GM19193 (cell line): Measurements from ENCODE around the gene CYSRT1.
A peak's percentile ranks its signal among the peaks of the same experiment; 100 is the strongest.

Source experiments
- POLR2A ChIP-seq: IDR thresholded peaks from 4 replicates; pipeline ENCODE4 v1.6.1; 2011; ENCODE audit not compliant: insufficient read depth, insufficient read length; ENCODE audit errors: extremely low read depth

CYSRT1 gene

DNA sequence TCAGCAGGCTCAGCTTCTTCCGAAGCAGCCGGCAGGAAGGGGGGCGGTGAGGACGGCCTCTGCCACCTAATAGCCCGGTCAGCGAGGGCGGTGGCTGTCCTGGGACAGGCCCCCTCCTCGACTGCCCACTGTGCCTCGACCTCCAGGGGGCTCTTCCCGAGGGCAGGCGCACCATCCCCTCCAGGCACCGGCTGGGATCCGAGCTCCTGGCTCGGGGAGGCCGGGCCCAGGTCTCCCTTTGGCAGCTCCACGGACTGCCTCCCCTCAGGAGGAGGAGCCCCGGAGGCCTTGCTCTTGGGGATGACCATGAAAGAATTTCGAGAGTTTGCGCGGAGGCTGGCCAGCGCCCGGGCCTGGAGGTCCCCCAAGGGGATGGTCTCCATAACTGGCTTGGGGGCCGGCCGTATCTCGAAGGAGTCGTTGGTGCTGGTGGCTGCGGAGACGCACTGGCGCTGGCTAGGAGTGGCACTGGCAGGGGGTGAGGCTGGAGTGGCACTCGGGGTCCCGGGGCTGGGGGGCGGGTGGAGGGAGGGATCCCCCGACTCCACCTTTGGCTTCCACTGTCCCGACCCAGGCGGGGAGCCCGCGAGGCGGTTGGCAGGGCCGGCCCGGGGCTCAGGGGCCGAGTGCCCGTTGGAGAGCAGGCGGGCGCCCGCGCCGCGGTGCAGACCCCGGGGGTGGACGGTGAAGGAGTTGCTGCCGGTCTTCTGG, 25.4 kb upstream of the CYSRT1 start:
- TF ChIP-seq POLR2A, result no peak

DNA sequence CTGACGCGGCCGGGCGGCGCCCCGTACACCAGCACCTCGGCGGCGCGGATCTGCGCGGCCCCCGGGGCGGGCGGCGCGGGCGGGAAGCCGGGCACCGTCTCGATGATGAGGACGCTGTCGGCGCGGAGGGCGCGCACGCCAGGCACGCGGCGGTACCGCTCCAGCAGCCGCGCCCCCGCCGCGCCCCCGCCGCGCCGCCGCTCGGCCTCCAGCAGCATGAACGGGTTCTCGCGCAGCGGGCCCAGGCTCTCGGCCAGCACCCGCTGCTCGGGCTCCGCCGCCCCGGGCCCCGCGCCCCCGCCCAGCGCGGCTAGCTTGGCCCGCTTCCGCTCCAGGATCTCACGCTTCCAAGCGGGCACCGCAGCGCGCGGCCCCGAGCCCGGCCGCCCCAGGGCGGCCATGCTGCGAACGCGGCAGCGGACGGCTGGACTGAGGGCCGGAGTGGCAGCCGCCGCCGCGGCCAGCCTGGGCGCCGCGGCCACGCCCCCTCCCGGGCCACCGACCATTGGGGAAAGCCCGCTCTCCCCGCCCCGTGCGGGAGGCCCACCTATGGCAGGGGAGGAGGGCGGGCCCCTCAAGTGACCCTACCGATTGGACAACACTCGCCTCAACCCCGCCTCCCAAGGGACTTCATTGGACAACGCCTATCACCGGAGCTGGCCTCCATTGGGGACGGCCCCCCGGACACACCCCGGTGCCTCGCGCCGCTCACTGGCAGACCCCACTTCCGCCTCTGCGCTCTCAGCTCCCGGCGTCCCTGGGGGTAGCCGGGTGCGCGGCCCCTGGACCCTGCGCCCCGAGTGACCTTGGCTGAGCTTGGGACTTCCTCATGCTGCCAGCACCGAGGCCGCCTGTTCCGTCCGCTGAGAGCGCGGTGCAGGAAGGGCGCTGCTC, 24.4 kb upstream of the CYSRT1 start, which contains the start of gene TPRN:
Gene TPRN (minus strand): TSS at position 431 of the 894 bp plus-strand sequence. CDS start 30 bp downstream, at position 401.
- peak; percentile 93 for TF ChIP-seq POLR2A

DNA sequence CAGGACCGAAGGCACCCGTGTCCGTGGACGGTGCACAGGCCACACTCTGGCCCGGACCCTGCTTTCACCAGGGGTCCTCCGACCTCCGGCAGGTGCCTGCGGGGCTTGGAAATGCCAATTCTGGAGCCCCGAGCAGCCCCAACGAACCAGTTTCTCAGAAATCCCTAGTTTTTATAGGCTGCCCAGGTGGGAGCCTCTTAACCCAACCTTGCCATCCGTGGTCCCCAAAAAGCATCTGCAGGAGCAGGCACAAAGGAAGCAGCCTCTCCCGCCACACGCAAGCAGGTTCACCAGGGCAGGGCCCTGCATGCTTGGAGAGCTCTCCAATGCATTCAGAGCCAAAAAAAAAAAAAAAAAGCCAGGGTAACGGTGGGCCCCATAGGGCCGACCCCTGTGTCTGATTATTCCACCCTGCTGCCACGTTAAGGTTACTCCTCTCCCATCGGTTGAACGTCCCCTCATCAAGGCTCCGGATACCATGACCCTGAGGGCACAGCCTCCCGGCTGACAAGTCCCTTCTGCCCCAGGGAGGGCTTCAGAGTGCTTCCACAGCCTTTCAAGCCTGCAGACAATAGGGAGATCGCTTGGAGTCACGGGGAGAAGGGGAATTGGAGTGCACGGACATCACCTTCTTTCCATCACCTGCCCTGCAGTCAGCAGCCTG, 23.6 kb upstream of the CYSRT1 start:
- no peak for TF ChIP-seq POLR2A

DNA sequence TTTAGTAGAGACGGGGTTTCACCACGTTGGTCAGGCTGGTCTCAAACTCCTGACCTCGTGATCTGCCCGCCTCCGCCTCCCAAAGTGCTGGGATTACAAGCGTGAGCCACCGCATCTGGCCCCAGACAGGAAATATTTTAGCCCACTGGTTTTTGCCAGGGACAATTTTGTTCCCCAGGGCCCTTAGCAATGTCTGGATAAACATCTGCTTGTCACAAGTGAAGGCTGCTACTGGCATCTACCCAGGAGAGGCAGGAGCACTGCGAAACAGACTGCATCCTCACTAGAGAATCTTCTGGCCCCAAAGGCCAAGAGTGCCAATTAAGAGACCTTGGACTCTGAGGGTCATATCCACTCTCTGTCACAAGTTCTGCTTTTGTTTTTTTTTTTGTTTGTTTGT, 22.0 kb upstream of the CYSRT1 start:
- no peak for TF ChIP-seq POLR2A

DNA sequence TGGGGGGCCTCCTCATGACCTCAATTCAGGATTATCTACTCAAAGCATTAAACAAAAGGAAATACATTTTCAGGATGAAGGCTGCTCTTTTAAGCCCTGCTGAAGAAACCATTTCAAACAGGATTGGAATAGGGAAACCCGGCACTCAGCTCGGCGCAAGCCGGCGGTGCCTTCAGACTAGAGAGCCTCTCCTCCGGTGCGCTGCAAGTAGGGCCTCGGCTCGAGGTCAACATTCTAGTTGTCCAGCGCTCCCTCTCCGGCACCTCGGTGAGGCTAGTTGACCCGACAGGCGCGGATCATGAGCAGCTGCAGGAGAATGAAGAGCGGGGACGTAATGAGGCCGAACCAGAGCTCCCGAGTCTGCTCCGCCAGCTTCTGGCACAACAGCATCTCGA, 20.2 kb upstream of the CYSRT1 start:
- TF ChIP-seq POLR2A, result no peak

DNA sequence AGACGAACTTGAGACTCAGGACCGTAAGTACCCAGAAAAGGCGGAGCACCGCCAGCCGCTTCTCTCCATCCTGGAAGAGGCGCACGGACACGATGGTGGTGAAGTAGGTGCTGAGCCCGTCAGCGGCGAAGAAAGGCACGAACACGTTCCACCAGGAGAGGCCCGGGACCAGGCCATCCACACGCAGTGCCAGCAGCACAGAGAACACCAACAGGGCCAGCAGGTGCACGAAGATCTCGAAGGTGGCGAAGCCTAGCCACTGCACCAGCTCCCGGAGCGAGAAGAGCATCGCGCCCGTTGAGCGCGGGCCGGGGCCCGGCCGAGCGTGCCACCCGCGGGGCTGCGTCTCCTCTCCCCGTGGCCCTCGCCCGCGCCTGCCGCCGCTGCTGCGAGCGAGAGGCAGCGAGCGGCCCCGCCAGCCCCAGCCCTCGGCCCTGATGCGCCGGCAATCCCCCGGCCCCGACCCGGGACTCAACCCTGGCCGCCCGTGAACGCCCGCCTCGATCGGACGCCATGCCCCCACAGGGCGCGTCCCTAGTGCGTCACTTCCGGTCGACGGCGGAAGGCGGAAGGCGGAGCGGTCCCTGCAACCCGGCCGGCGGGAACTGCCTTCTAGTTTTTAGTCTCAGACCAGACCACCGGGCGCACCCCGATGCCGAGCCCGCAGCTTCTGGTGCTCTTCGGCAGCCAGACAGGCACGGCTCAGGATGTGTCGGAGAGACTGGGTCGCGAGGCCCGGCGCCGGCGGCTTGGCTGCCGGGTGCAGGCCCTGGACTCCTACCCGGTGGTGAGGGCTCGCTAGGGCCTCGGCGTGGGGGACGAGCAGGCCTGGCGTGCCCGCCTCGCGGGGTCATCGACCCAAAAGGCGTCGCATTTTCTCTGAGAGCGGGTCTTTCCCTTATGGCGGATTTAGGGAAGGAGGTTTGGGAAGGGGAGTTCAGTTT, 19.6 kb upstream of the CYSRT1 start, which contains the start of the genes NDOR1 and TMEM203:
Gene NDOR1 (plus strand): TSS at position 575 of the 944 bp plus-strand sequence. CDS start 78 bp downstream, at position 653.
Gene TMEM203 (minus strand): TSS at position 523 of the 944 bp plus-strand sequence. CDS start 234 bp downstream, at position 289.
- TF ChIP-seq POLR2A, result peak; percentile 93

DNA sequence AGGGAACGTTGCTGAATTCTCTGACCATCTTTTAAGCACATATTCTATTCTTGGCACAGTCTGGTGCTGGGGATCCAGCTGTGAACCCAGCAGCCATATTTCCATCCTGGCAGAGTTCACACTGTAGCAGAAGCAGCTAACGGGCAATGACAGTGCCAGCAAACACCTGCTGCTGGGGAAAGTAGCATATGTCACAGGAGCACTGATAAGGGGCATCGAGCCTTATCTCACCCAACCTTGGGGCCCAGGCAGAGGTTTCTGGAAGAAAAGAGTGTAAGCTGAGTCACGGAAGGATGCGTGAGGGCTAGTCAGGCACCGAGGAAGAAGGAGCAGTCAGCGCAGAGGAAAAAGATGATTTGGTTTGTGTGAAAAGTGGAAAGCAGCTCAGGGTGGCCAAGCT, 18.4 kb upstream of the CYSRT1 start:
- no peak for TF ChIP-seq POLR2A

DNA sequence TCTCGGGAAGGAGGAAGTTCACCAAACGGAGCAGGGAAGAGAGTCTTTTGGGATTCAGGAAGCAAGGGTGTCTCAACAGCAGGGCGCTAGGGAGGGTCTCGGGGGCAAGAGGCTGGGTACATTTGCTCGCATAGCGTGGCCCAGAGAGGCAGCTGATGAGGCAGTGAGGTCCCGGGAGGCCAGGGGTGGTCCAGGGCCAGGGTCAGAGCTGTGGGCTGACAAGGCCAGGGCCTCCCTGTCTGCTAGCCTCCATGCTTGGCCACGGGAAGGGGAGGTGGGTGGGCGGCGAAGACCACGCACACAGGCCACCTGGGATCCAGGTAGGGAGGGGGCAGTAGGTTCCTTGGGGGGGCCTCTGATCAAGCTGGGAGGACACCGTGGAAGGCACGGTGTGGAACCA, 13.4 kb upstream of the CYSRT1 start:
- no peak for TF ChIP-seq POLR2A

DNA sequence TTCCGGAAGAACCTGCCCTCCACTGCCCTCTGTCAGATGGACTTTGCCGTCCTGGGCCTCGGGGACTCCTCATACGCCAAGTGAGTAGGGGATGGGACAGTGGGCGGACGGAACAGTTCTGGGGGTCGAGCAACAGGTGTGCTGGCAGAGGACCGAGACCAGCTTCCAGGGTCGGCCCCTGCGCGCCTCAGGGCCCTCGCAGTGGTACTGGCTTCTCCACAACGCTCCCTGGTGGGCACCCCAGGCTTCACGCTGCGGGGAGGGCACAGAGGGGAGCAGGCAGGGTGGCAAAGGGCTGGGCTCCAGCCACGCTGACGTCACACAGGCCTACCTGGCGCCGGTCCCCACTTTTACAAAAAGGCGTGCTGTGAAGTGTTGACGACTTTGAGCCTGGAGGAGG, 12.5 kb upstream of the CYSRT1 start:
- TF ChIP-seq POLR2A, result no peak

DNA sequence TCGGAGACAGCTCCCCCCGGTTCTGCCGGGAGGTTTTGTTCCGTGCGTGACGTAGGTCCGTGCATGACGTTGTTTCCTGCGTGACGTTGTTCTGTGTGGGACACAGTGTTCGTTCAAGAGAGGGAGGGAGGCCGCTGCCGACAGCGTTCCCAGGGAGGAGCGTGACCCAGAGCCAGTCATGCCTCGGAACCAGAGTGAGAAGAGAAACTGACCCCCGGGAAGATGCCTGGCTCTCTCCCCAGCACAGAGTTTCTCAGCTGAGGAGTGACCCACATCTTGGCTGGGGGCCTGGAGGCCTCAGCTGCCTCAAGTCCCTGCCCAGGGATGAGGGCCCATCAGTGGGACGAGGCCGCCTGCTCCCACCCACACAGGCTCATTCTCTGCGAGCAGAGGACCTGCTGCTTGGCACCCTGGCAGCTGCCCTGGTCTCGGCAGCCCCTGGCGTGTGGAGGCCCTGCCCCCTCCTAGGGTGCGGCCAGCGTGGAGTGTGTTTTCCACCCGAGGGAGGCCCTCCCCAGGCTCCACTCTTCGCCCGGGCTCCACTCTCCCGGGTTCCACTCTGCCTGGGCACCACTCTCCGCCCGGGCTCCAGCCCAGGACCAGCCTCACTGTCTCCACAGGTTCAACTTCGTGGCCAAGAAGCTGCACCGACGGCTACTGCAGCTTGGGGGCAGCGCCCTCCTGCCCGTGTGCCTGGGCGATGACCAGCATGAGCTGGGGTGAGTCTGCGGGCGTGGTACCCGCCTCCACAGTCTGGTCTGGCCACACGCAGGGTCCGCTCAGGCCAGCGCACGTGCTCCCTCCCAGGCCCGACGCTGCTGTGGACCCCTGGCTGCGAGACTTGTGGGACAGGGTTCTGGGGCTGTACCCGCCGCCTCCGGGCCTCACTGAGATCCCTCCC, 11.6 kb upstream of the CYSRT1 start:
- no peak for TF ChIP-seq POLR2A

DNA sequence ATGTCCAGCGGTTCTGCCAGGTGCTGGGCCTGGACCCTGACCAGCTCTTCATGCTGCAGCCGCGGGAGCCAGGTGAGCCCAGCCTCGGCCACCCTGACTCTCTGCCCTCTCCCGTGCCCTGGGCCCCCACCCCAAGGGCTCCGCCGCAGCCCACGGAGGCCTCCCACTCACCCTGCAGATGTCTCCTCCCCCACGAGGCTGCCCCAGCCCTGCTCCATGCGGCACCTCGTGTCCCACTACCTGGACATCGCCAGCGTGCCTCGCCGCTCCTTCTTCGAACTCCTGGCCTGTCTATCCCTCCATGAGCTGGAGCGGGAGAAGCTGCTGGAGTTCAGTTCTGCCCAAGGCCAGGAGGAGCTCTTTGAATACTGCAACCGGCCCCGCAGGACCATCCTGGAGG, 10.4 kb upstream of the CYSRT1 start:
- TF ChIP-seq POLR2A, result no peak

DNA sequence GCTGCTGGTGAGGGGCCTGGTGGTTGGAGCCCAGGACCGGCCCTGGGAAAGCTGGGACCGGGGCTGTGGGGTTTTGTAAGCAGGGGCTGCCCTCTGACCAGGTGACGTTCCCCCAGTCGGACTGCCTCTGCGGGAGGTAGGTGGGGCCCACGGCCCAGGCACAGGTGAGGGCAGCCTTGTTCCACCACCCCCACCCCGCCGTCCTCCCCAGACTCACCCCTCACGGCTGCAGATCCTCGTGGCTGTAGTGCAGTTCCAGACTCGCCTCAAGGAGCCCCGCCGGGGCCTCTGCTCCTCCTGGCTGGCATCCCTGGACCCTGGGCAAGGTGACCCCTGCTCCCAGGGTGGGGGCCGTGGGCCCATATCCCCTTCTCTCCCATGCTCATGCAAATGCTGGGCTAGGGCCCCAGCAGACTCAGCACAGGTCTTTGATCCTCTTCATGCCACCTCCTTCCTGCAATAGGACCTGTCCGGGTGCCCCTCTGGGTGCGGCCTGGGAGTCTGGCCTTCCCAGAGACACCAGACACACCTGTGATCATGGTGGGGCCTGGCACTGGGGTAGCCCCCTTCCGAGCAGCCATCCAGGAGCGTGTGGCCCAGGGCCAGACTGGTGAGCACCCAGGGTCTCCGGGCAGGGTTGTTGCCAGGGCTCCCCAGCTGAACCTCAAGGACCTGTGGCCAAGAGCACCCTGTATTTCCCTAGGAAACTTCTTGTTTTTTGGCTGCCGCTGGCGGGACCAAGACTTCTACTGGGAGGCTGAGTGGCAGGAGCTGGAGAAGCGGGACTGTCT, 9.6 kb upstream of the CYSRT1 start:
- TF ChIP-seq POLR2A, result no peak

DNA sequence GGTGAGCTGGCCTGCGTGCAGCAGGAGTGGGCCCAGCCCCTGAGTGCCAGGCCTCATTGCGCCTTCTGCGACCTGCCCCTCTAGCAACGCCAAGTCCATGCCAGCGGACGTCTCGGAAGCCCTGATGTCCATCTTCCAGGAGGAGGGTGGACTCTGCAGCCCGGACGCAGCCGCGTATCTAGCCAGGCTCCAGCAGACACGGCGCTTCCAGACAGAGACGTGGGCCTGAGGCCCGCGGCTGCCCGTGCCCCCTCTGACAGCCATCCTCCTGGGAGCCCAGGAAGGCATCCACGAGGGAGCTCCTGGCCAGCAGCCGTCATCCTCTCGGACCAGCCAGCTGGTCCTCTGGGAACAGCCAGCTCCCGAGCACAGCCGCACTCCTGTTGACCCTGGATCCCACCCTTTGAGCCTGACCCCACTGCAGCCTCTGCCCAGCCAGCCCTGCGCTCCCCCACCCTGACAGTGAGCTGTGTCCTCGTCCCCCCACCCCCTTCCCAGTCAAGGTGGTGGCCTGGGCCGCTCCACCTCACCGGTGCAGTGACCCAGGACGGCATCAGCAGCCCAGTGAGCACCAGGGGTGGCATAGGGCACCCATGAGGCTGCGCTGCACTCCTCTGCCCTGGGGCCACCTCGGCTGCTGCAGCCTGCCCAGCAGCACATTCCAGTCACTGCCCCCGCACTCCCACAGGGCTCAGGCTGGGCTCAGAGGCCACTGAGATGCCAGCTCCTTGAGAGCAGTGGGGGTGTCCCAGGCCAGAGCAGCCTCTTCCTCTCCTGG, 8.6 kb upstream of the CYSRT1 start:
- TF ChIP-seq POLR2A, result no peak
